ENCODE measurements around the gene GLRX. TPM values are rescaled to one million over a fixed set of nuclear protein-coding genes. Genes with fewer than 3 reads are reported as not detected.

The GLRX gene
- total and polyA plus RNA-seq, 10 of the 15 experiments (the other 5 are each of a cell fraction or from before 2014, with no cell fraction given): 63.0 to 366 (median 186) TPM

GRCh38 chr5:95847261-95847592 is 24.7 kb upstream of the GLRX start:
- H3K9ac ChIP-seq (ENCODE audit: control insufficient read depth, insufficient read depth, low read length): no peak overlapping the region
- H2AFZ ChIP-seq (ENCODE audit: control insufficient read depth, low read depth, low read length): no peak overlapping the region
- ChIA-PET RAD21 (ENCODE audit: unreplicated experiment) (interaction anchor here (0.8 to 11.1 kb wide), 9 partner anchors 11 to 203 kb away, joined by 3 to 209 read pairs (median 13); partner anchors contain the start of gene RFESD), POLR2A (interaction anchor here (1.0 to 1.1 kb wide), 2 partner anchors 117 to 200 kb away, joined by 3 to 4 read pairs; partner anchors contain the start of gene RFESD), CTCF (interaction anchor here (0.9 to 20.1 kb wide), 22 partner anchors 8 to 491 kb away, joined by 3 to 653 read pairs (median 6); partner anchors contain the start of gene RFESD), SMC1A (ENCODE audit: uncharacterized antibody, unreplicated experiment) (interaction anchor here (0.6 to 21.9 kb wide), 19 partner anchors 13 to 490 kb away, joined by 3 to 622 read pairs (median 6); partner anchors contain the start of genes GLRX and RFESD)
- no peaks in the 10 kb centered on the region for H3K27me3 ChIP-seq (replicated peaks in 1 of 2; ENCODE audit: control insufficient read depth in 2 of 2, insufficient read depth in 2 of 2, low read length in 1 of 2)
- H3K27ac ChIP-seq (ENCODE audit: control insufficient read depth, insufficient read depth): no peak overlapping the region
- no peaks in the 10 kb centered on the region for H4K20me1 ChIP-seq (ENCODE audit: control insufficient read depth, insufficient read depth)
- H3K4me1 ChIP-seq (ENCODE audit: control insufficient read depth, insufficient read depth, low read length): peaks cover 11% of the 10 kb centered on the region
- TF ChIP-seq DPF2 (IDR thresholded peaks at IDR 0.05): no peak
- TF ChIP-seq, protein P1, sequence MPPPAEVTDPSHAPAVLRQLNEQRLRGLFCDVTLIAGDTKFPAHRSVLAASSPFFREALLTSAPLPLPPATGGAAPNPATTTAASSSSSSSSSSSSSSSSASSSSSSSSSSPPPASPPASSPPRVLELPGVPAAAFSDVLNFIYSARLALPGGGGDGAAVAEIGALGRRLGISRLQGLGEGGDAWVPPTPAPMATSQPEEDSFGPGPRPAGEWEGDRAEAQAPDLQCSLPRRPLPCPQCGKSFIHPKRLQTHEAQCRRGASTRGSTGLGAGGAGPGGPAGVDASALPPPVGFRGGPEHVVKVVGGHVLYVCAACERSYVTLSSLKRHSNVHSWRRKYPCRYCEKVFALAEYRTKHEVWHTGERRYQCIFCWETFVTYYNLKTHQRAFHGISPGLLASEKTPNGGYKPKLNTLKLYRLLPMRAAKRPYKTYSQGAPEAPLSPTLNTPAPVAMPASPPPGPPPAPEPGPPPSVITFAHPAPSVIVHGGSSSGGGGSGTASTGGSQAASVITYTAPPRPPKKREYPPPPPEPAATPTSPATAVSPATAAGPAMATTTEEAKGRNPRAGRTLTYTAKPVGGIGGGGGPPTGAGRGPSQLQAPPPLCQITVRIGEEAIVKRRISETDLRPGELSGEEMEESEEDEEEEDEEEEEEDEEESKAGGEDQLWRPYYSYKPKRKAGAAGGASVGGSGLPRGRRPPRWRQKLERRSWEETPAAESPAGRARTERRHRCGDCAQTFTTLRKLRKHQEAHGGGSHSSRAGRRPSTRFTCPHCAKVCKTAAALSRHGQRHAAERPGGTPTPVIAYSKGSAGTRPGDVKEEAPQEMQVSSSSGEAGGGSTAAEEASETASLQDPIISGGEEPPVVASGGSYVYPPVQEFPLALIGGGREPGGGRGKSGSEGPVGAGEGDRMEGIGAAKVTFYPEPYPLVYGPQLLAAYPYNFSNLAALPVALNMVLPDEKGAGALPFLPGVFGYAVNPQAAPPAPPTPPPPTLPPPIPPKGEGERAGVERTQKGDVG (CRISPR knock-in tag; IDR thresholded peaks at IDR 0.05): no peak
- no peaks in the 10 kb centered on the region for H3K36me3 ChIP-seq (ENCODE audit: control insufficient read depth in 2 of 2, insufficient read depth in 2 of 2, low read length in 1 of 2)
- ATAC-seq (no peak), DNase-seq (ENCODE audit: low read depth, low spot score) (no peak), FAIRE-seq (no peak)
- 0% methylated on average over 1 of the region's 1 CpG for WGBS (ENCODE audit: insufficient coverage, insufficient replicate concordance, low lambda C conversion rate, missing lambda C conversion rate)
- no TSS peak for BruUV-seq (replicated peaks)
- no peaks in the 10 kb centered on the region for H3K79me2 ChIP-seq (ENCODE audit: control insufficient read depth, insufficient read depth, low read length)
- no peak overlapping the region for H3K4me2 ChIP-seq (ENCODE audit: control insufficient read depth, insufficient read depth)
- intact Hi-C loops (cut with micrococcal nuclease; ENCODE audit: unreplicated experiment) (loop anchor here (1.0 to 10.0 kb wide), 5 partner anchors 66 to 565 kb away; partner anchors contain the start of genes ARSK and SKIC3), in situ Hi-C loops (cut with MboI) (loop anchor here (5.0 kb wide), 2 partner anchors 70 to 185 kb away; no protein-coding TSS in a partner anchor)
- no peak overlapping the region for H3K4me3 ChIP-seq
- H3K9me3 ChIP-seq (replicated peaks; ENCODE audit: control insufficient read depth, insufficient read depth, low read length): no peaks in the 10 kb centered on the region
